HepG2 (cell line): Measurements from ENCODE around the gene SIN3A.

Experiments
- ATF2 ChIP-seq: sonication (generic); formaldehyde crosslinking; IDR thresholded peaks from 2 replicates; pipeline ENCODE4 v1.4.0; 2020; ENCODE audit warnings: missing genetic modification reagents
- CTCF ChIP-seq: sonication (generic); formaldehyde crosslinking; IDR thresholded peaks from 2 replicates; pipeline ENCODE4 v1.5.0; 2020; ENCODE audit warnings: mild to moderate bottlenecking, missing genetic modification reagents, moderate library complexity
- ELF1 ChIP-seq: sonication (generic); formaldehyde crosslinking; IDR thresholded peaks from 2 replicates; pipeline ENCODE4 v1.4.0; 2020; ENCODE audit warnings: missing genetic modification reagents
- ETV6 ChIP-seq: sonication (generic); formaldehyde crosslinking; conservative IDR thresholded peaks from 2 replicates; pipeline ENCODE4 v1.4.0; 2020; ENCODE audit warnings: missing genetic modification reagents
- GABPA ChIP-seq, 2 experiments: IDR thresholded peaks; 2 replicates each; pipeline ENCODE4 v1.6.1; 2011 to 2016; ENCODE audit warnings: low read depth in 2 of 2, low read length in 1 of 2, missing biosample characterization in 1 of 2, missing genetic modification characterization in 1 of 2
- HDAC6 ChIP-seq: fragments of 200-600 bp; sonication (generic); IDR thresholded peaks from 2 replicates; pipeline ENCODE4 v1.7.0; 2017; ENCODE audit warnings: mild to moderate bottlenecking, antibody characterized with exemption, low read length, low read depth
- NFATC3 ChIP-seq: sonication (generic); formaldehyde crosslinking; IDR thresholded peaks from 2 replicates; pipeline ENCODE4 v1.5.1; 2020; ENCODE audit warnings: mild to moderate bottlenecking, missing genetic modification reagents
- NFE2 ChIP-seq: sonication (generic); formaldehyde crosslinking; IDR thresholded peaks from 2 replicates; pipeline ENCODE4 v1.4.0; 2020; ENCODE audit warnings: missing genetic modification reagents
- NFKBIZ ChIP-seq: IDR thresholded peaks from 2 replicates; pipeline ENCODE4 v1.6.1; 2018; ENCODE audit warnings: missing genetic modification reagents, missing compliant biosample characterization
- REST ChIP-seq, 2 experiments: IDR thresholded peaks; 2 replicates each; pipeline ENCODE4 v1.6.1; 2011 to 2012; ENCODE audit warnings: low read length in 2 of 2, borderline replicate concordance in 1 of 2, low read depth in 1 of 2, mild to moderate bottlenecking in 1 of 2, moderate library complexity in 1 of 2
- TAF1 ChIP-seq: sonication (generic); formaldehyde crosslinking; IDR thresholded peaks from 2 replicates; pipeline ENCODE4 v1.4.0; 2020; ENCODE audit warnings: missing genetic modification reagents
- TBP ChIP-seq: sonication (generic); formaldehyde crosslinking; IDR thresholded peaks from 2 replicates; pipeline ENCODE4 v1.5.0; 2020; ENCODE audit warnings: missing genetic modification reagents
- ZC3H4 ChIP-seq: sonication (generic); formaldehyde crosslinking; IDR thresholded peaks from 2 replicates; pipeline ENCODE4 v1.4.0; 2020; ENCODE audit warnings: missing genetic modification reagents, borderline replicate concordance
- TF ChIP-seq, protein P1 (sequence below): IDR thresholded peaks from 2 replicates; pipeline ENCODE4 v1.6.1; 2016; ENCODE audit warnings: low read depth, control low read depth

GRCh38 chr15:75327005-75327404 lies 124.5 kb downstream of the SIN3A start:
- no peak for TF ChIP-seq TAF1
- TF ChIP-seq ELF1 (CRISPR knock-in tag) = no peak
- TF ChIP-seq ETV6 (CRISPR knock-in tag) = no peak
- TF ChIP-seq REST (IDR thresholded peaks at IDR 0.05; ENCODE audit: borderline replicate concordance in 1 of 2, low read depth in 1 of 2, low read length in 2 of 2) = no peak
- no peak for TF ChIP-seq TBP (CRISPR knock-in tag)
- TF ChIP-seq GABPA (IDR thresholded peaks at IDR 0.05; ENCODE audit: low read depth, low read length) = no peak
- no peak for TF ChIP-seq GABPA (CRISPR knock-in tag; IDR thresholded peaks at IDR 0.05; ENCODE audit: low read depth)
- TF ChIP-seq, protein P1, sequence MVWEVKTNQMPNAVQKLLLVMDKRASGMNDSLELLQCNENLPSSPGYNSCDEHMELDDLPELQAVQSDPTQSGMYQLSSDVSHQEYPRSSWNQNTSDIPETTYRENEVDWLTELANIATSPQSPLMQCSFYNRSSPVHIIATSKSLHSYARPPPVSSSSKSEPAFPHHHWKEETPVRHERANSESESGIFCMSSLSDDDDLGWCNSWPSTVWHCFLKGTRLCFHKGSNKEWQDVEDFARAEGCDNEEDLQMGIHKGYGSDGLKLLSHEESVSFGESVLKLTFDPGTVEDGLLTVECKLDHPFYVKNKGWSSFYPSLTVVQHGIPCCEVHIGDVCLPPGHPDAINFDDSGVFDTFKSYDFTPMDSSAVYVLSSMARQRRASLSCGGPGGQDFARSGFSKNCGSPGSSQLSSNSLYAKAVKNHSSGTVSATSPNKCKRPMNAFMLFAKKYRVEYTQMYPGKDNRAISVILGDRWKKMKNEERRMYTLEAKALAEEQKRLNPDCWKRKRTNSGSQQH (CRISPR knock-in tag) = no peak
- no peak for TF ChIP-seq NFKBIZ (CRISPR knock-in tag)
- no peak for TF ChIP-seq ATF2
- TF ChIP-seq NFATC3 (CRISPR knock-in tag) = no peak
- no peak for TF ChIP-seq HDAC6
- no peak for TF ChIP-seq NFE2 (CRISPR knock-in tag)
- TF ChIP-seq ZC3H4 (CRISPR knock-in tag) = no peak
- TF ChIP-seq CTCF (CRISPR knock-in tag) = no peak
